Measurements from ENCODE around the gene FMO1. TPM values are rescaled to one million over a fixed set of nuclear protein-coding genes. Genes with fewer than 3 reads are reported as not detected.

The FMO1 gene
- total RNA-seq, 1 experiment from 2014 or later: not detected

GRCh38 chr1:171251952-171252300, 3.6 kb downstream of the FMO1 start:
- Histone ChIP-seq H3K4me3 (replicated peaks in 1 of 2; ENCODE audit: low read depth in 1 of 2, low read length in 2 of 2) (peak overlapping the region; percentile 58 to 65), H3K9me2 (ENCODE audit: insufficient read depth) (no peaks in the 10 kb centered on the region), H2AFZ (ENCODE audit: low read depth, low read length, poor library complexity, severe bottlenecking) (peak overlapping the region; percentile 84), H3K4me2 (ENCODE audit: low read length) (peak overlapping the region; percentile 98), H3K4me1 (ENCODE audit: control insufficient read depth in 1 of 2, insufficient read depth in 2 of 2, low read length in 2 of 2) (peaks cover 0 to 3% of the 10 kb centered on the region in 2 experiments; a peak in 1 of 4 replicates), H3K27me3 (ENCODE audit: insufficient read depth, low read length) (no peaks in the 10 kb centered on the region), H3K36me3 (ENCODE audit: control insufficient read depth in 1 of 2, insufficient read depth in 2 of 2, low read length in 2 of 2) (no peaks in the 10 kb centered on the region), H3K27ac (ENCODE audit: low read depth, low read length) (no peak overlapping the region), H3K9me3 (ENCODE audit: control insufficient read depth in 1 of 2, insufficient read depth in 1 of 2, low read depth in 1 of 2, low read length in 2 of 2) (no peaks in the 10 kb centered on the region), H3K79me2 (ENCODE audit: insufficient read depth, low read length) (no peaks in the 10 kb centered on the region), H4K20me1 (ENCODE audit: insufficient read depth) (no peaks in the 10 kb centered on the region), H3K9ac (ENCODE audit: low read length) (no peak overlapping the region)
- ChIA-PET POLR2A (no interaction called here), RAD21 (ENCODE audit: low non-redundant PET in 1 of 2, low total read pairs in 2 of 2, uncharacterized antibody in 2 of 2, unreplicated experiment in 2 of 2) (interaction anchor here (1.0 to 1.1 kb wide), 1 partner anchor 62 kb away, joined by 3 to 4 read pairs; the partner anchor contains the start of gene FMO4 (in 2 of the 2)), CTCF (interaction anchor here (1.4 to 2.6 kb wide), 3 partner anchors 25 to 285 kb away, joined by 3 to 12 read pairs (median 6); partner anchors contain the start of gene FMO4)
- intact Hi-C loops (cut with micrococcal nuclease): no loop called here
- no TSS peak for BruUV-seq (replicated peaks)
- no peak for ATAC-seq
- no peak for TF ChIP-seq REST (IDR thresholded peaks at IDR 0.05; ENCODE audit: low read depth)
- no peak for TF ChIP-seq RAD21 (IDR thresholded peaks at IDR 0.05; ENCODE audit: low read depth)
- TF ChIP-seq ZBTB33 (IDR thresholded peaks at IDR 0.05; ENCODE audit: extremely low read depth, insufficient replicate concordance, low read length): no peak
- no peak for TF ChIP-seq FOSL1 (IDR thresholded peaks at IDR 0.05; ENCODE audit: low read depth)
- TF ChIP-seq POLR2AphosphoS5 (IDR thresholded peaks at IDR 0.05; ENCODE audit: low read depth, low read length): no peak
- no peak for TF ChIP-seq EGR1 (IDR thresholded peaks at IDR 0.05; ENCODE audit: low read depth)
- TF ChIP-seq SIN3A (IDR thresholded peaks at IDR 0.05; ENCODE audit: low read depth): no peak
- DNase-seq (ENCODE audit: low read depth, low spot score): no peak

Measured in HCT116 (cell line).